SK-N-SH (cell line): ENCODE data around the gene C4BPB. TPM values are rescaled to one million over a fixed set of nuclear protein-coding genes. Genes with fewer than 3 reads are reported as not detected.

Source experiments
- CTCF ChIA-PET: fragments of 300-600, 350-600 bp; formaldehyde crosslinking; extraction: SDS; loops from one replicate; lab custom pipeline; 2021; lab: Yijun Ruan, JAX
- POLR2A ChIA-PET: fragments of 350-600 bp; sonication (Branson Sonifier 250); formaldehyde crosslinking; extraction: SDS; loops from one replicate; lab custom pipeline; 2020; ENCODE audit warnings: antibody characterized with exemption, inconsistent platforms; lab: Yijun Ruan, JAX
- DNase-seq: peaks from one replicate; pipeline ENCODE4 v3.0.0; 2012
- H2AFZ ChIP-seq: fragments of 200-600 bp; sonication (generic); 2 replicates; pipeline ENCODE4 v1.8.1; 2016; ENCODE audit warnings: antibody characterized with exemption, mild to moderate bottlenecking, low read depth
- H3F3A ChIP-seq: fragments of 200-600 bp; sonication (generic); replicated peaks from 2 replicates; pipeline ENCODE3; 2016; ENCODE audit warnings: antibody characterized with exemption, mild to moderate bottlenecking; ENCODE audit not compliant: insufficient read depth
- H3K27ac ChIP-seq, 2 experiments: fragments of 200-500 bp in 1 of 2; fragments of 200-600 bp in 1 of 2; sonication (Bioruptor generic) in 1 of 2; sonication (generic), shearing (Covaris generic) in 1 of 2; 2 replicates each; pipeline versions ENCODE4 v1.5.1 to v1.6.1; 2014 to 2016; ENCODE audit warnings: low read depth in 2 of 2, inconsistent platforms in 1 of 2, low read length in 1 of 2, mild to moderate bottlenecking in 1 of 2, mixed read lengths in 1 of 2
- H3K27me3 ChIP-seq: fragments of 200-600 bp; sonication (generic), shearing (Covaris generic); 2 replicates; pipeline ENCODE4 v1.6.1; 2016; ENCODE audit warnings: mixed run types; ENCODE audit not compliant: insufficient read depth
- H3K36me3 ChIP-seq, 2 experiments: fragments of 200-500 bp in 1 of 2; fragments of 200-600 bp in 1 of 2; sonication (Bioruptor generic) in 1 of 2; sonication (generic) in 1 of 2; replicated peaks in 1 of 2; 2 replicates each; pipeline versions ENCODE3 to v1.5.1; 2014 to 2016; ENCODE audit warnings: low read length in 1 of 2, mild to moderate bottlenecking in 1 of 2; ENCODE audit not compliant: insufficient read depth in 2 of 2, control insufficient read depth in 1 of 2
- H3K4me1 ChIP-seq, 2 experiments: fragments of 200-500 bp in 1 of 2; fragments of 200-600 bp in 1 of 2; sonication (Bioruptor generic) in 1 of 2; sonication (generic), shearing (Covaris generic) in 1 of 2; 2 replicates each; pipeline versions ENCODE4 v1.5.1 to v1.6.1; 2014 to 2016; ENCODE audit warnings: low read depth in 1 of 2, low read length in 1 of 2, mixed run types in 1 of 2; ENCODE audit not compliant: insufficient read depth in 2 of 2, control insufficient read depth in 1 of 2
- H3K4me2 ChIP-seq: fragments of 200-600 bp; sonication (generic), shearing (Covaris generic); 2 replicates; pipeline ENCODE4 v1.6.1; 2017; ENCODE audit warnings: mixed run types
- H3K4me3 ChIP-seq, 2 experiments: fragments of 200-500 bp in 1 of 2; fragments of 200-600 bp in 1 of 2; sonication (Bioruptor generic) in 1 of 2; sonication (generic), shearing (Covaris generic) in 1 of 2; 2 replicates each; pipeline versions ENCODE4 v1.5.1 to v1.8.1; 2014 to 2016; ENCODE audit warnings: low read depth in 2 of 2, inconsistent platforms in 1 of 2, low read length in 1 of 2, mild to moderate bottlenecking in 1 of 2, mixed read lengths in 1 of 2, moderate library complexity in 1 of 2
- H3K79me2 ChIP-seq: fragments of 200-600 bp; sonication (generic); 2 replicates; pipeline ENCODE4 v1.8.1; 2017; ENCODE audit warnings: mild to moderate bottlenecking; ENCODE audit not compliant: insufficient read depth
- H3K9ac ChIP-seq: fragments of 200-600 bp; sonication (generic); 2 replicates; pipeline ENCODE4 v1.6.1; 2017; ENCODE audit warnings: mixed run types
- H3K9me2 ChIP-seq: fragments of 200-600 bp; sonication (generic); 2 replicates; pipeline ENCODE4 v1.6.1; 2017; ENCODE audit warnings: mixed run types
- H3K9me3 ChIP-seq: fragments of 200-600 bp; sonication (generic); 2 replicates; pipeline ENCODE4 v1.6.1; 2017; ENCODE audit warnings: mixed run types, mild to moderate bottlenecking, moderate library complexity
- H4K20me1 ChIP-seq: fragments of 200-600 bp; sonication (generic); 2 replicates; pipeline ENCODE4 v1.6.1; 2017; ENCODE audit warnings: mild to moderate bottlenecking, mixed run types; ENCODE audit not compliant: insufficient read depth
- ELF1 ChIP-seq: IDR thresholded peaks from 2 replicates; pipeline ENCODE4 v1.4.0; 2012
- EZH2phosphoT487 ChIP-seq: fragments of 200-600 bp; sonication (generic); IDR thresholded peaks from 2 replicates; pipeline ENCODE4 v1.6.1; 2017; ENCODE audit warnings: low read depth, mixed run types, mild to moderate bottlenecking, antibody characterized with exemption, moderate library complexity, borderline replicate concordance
- FOXM1 ChIP-seq: IDR thresholded peaks from 2 replicates; pipeline ENCODE4 v1.4.0; 2012; ENCODE audit warnings: low read depth, mild to moderate bottlenecking
- GABPA ChIP-seq: IDR thresholded peaks from 2 replicates; pipeline ENCODE4 v1.4.0; 2012; ENCODE audit warnings: low read depth, mild to moderate bottlenecking
- IRF3 ChIP-seq: fragments of 150-350 bp; IDR thresholded peaks from 2 replicates; pipeline ENCODE4 v1.6.1; 2016; ENCODE audit warnings: mild to moderate bottlenecking, low read depth, low read length
- MAX ChIP-seq: IDR thresholded peaks from 2 replicates; pipeline ENCODE4 v1.4.0; 2012; ENCODE audit warnings: low read depth
- MEF2A ChIP-seq: IDR thresholded peaks from 2 replicates; pipeline ENCODE4 v1.4.0; 2012; ENCODE audit warnings: low read depth, borderline replicate concordance
- NFIC ChIP-seq: IDR thresholded peaks from 2 replicates; pipeline ENCODE4 v1.4.0; 2012; ENCODE audit warnings: borderline replicate concordance
- NRF1 ChIP-seq: IDR thresholded peaks from 2 replicates; pipeline ENCODE4 v1.6.1; 2012; ENCODE audit warnings: low read depth, mild to moderate bottlenecking, low read length
- POLR2AphosphoS5 ChIP-seq: IDR thresholded peaks from 2 replicates; pipeline ENCODE4 v1.6.1; 2012; ENCODE audit warnings: low read depth, low read length
- RCOR1 ChIP-seq: fragments of 150-350 bp; IDR thresholded peaks from 2 replicates; pipeline ENCODE4 v1.6.1; 2017; ENCODE audit warnings: antibody characterized with exemption, low read length
- RXRA ChIP-seq: IDR thresholded peaks from 2 replicates; pipeline ENCODE4 v1.4.0; 2012; ENCODE audit warnings: low read depth, mild to moderate bottlenecking, borderline replicate concordance
- TAF1 ChIP-seq: IDR thresholded peaks from 2 replicates; pipeline ENCODE4 v1.6.1; 2012; ENCODE audit warnings: low read depth, mild to moderate bottlenecking, low read length, moderate library complexity, borderline replicate concordance
- TEAD4 ChIP-seq: IDR thresholded peaks from 2 replicates; pipeline ENCODE4 v1.4.0; 2012; ENCODE audit warnings: mild to moderate bottlenecking, borderline replicate concordance; ENCODE audit not compliant: insufficient read depth
- YY1 ChIP-seq: IDR thresholded peaks from 2 replicates; pipeline ENCODE4 v1.4.0; 2012; ENCODE audit warnings: low read depth, mild to moderate bottlenecking
- ZBTB33 ChIP-seq: IDR thresholded peaks from 2 replicates; pipeline ENCODE4 v1.4.0; 2012; ENCODE audit warnings: low read depth, borderline replicate concordance
- WGBS: methylation state at CpG from one replicate; pipeline ENCODE4 v1.1.6; 2017; ENCODE audit warnings: low lambda C conversion rate; 5-methylcytosine and 5-hydroxymethylcytosine counted together
- polyA plus RNA-seq, 3 experiments: library from polyadenylated mRNA; depleted of rRNA; stranded (reverse); fragments of >200 nt; gene quantifications; 2 replicates each; pipeline ENCODE4 v1.2.3, GENCODE V29; 2012

Gene C4BPB
- polyA plus RNA-seq, 1 of the 3 experiments (the other 2 are of a cell fraction): not detected

- no peaks in the 10 kb centered on the region for H4K20me1 ChIP-seq
- ChIA-PET CTCF (interaction anchor here (0.6 kb wide), 1 partner anchor 11 kb away, joined by 3 read pairs; the partner anchor contains the start of gene YOD1), POLR2A (no interaction called here)
- no peak overlapping the region for H3K27ac ChIP-seq
- 57% methylated on average over 1 of the region's 1 CpG for WGBS
- no peaks in the 10 kb centered on the region for H3K9me2 ChIP-seq
- no peaks in the 10 kb centered on the region for H3K9me3 ChIP-seq
- no peak overlapping the region for H2AFZ ChIP-seq
- no peak overlapping the region for H3K4me3 ChIP-seq
- H3K9ac ChIP-seq: no peak overlapping the region
- no peak for DNase-seq
- H3K4me1 ChIP-seq: no peaks in the 10 kb centered on the region
- TF ChIP-seq GABPA (no peak), YY1 (no peak), ELF1 (no peak), MAX (no peak), NRF1 (no peak)
- TF ChIP-seq, all 33 proteins: peak for 0
- Histone ChIP-seq H3K36me3 (peaks cover 0 to 10% of the 10 kb centered on the region in 2 experiments), H3F3A (no peaks in the 10 kb centered on the region), H3K27me3 (no peaks in the 10 kb centered on the region), H3K4me2 (no peak overlapping the region), H3K79me2 (no peaks in the 10 kb centered on the region)
Observed at GRCh38 chr1:207062058-207062457, 26.6 kb upstream of the C4BPB start.

- no peaks in the 10 kb centered on the region for H3K27me3 ChIP-seq
- H3F3A ChIP-seq: no peaks in the 10 kb centered on the region
- H3K9me2 ChIP-seq: no peaks in the 10 kb centered on the region
- no peaks in the 10 kb centered on the region for H3K9me3 ChIP-seq
- no peak for DNase-seq
- ChIA-PET POLR2A (no interaction called here), CTCF (interaction anchor here (1.0 to 1.4 kb wide), 2 partner anchors 13 to 14 kb away, joined by 3 to 4 read pairs; no protein-coding TSS in a partner anchor)
- no peak overlapping the region for H3K9ac ChIP-seq
- TF ChIP-seq POLR2AphosphoS5 (no peak), IRF3 (no peak), MEF2A (no peak), RCOR1 (no peak), NFIC (no peak), TEAD4 (no peak), EZH2phosphoT487 (no peak), TAF1 (no peak), RXRA (no peak), FOXM1 (no peak), ZBTB33 (no peak)
- no peak overlapping the region for H3K27ac ChIP-seq
- no peaks in the 10 kb centered on the region for H3K79me2 ChIP-seq
- H3K4me1 ChIP-seq: no peaks in the 10 kb centered on the region
- H3K4me3 ChIP-seq: no peak overlapping the region
- peaks cover 0 to 15% of the 10 kb centered on the region in 2 experiments for H3K36me3 ChIP-seq
- no peaks in the 10 kb centered on the region for H4K20me1 ChIP-seq
- H2AFZ ChIP-seq: no peak overlapping the region
- no peak overlapping the region for H3K4me2 ChIP-seq
- 85% methylated on average over 5 of the region's 5 CpGs for WGBS
Observed at GRCh38 chr1:207063014-207063413, 25.6 kb upstream of the C4BPB start.
